ENCODE measurements around the gene THOC1. TPM values are rescaled to one million over a fixed set of nuclear protein-coding genes. Genes with fewer than 3 reads are reported as not detected.

Gene THOC1
- total RNA-seq, 1 donor from 2014 or later, result 241 TPM

DNA sequence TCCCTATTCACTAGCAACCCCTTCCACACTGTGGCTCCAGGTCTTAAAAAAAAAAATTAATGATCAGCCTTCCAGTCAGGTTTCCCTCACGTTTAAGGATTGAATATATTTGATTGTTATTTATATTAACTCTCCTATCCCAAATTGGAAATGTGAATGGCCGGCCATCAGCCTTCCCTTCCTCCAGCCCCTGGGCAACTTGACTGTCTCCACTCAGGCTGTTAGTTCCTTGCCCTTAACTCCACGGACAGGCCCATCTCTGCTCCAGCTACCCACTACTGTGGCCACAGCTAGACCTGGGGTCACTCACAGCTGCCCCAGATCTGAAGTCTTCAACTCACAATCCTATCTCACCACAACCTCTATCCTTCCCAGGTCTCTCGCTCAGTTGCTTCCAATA, 39.9 kb downstream of the THOC1 start:
- Histone ChIP-seq H2AFZ (replicated peaks) (no peak overlapping the region), H3K4me3 (no peak overlapping the region), H3K79me2 (ENCODE audit: low read depth) (no peaks in the 10 kb centered on the region), H4K20me1 (ENCODE audit: low read depth) (no peaks in the 10 kb centered on the region), H3K27ac (no peak overlapping the region), H3K27me3 (no peaks in the 10 kb centered on the region), H3K36me3 (peaks cover 20% of the 10 kb centered on the region), H3K9ac (no peak overlapping the region), H3K4me2 (no peak overlapping the region), H3F3A (ENCODE audit: low read depth) (no peaks in the 10 kb centered on the region), H3K9me3 (ENCODE audit: low read depth) (no peaks in the 10 kb centered on the region), H3K4me1 (no peaks in the 10 kb centered on the region)
- peaks cover 36% of the 10 kb centered on the region for H3K36me3 Mint-ChIP-seq
- no peak for DNase-seq (ENCODE audit: low spot score)
- no peaks in the 10 kb centered on the region for H3K4me1 Mint-ChIP-seq
- H3K4me3 Mint-ChIP-seq, result peak overlapping the region; percentile 2
- H3K27ac Mint-ChIP-seq, result no peak overlapping the region
- H3K27me3 Mint-ChIP-seq (ENCODE audit: insufficient read depth, low read depth), result no peaks in the 10 kb centered on the region
- TF ChIP-seq EZH2phosphoT487 (IDR thresholded peaks at IDR 0.05) (no peak), EZH2 (IDR thresholded peaks at IDR 0.05) (no peak)
- TF ChIP-seq, protein P1, sequence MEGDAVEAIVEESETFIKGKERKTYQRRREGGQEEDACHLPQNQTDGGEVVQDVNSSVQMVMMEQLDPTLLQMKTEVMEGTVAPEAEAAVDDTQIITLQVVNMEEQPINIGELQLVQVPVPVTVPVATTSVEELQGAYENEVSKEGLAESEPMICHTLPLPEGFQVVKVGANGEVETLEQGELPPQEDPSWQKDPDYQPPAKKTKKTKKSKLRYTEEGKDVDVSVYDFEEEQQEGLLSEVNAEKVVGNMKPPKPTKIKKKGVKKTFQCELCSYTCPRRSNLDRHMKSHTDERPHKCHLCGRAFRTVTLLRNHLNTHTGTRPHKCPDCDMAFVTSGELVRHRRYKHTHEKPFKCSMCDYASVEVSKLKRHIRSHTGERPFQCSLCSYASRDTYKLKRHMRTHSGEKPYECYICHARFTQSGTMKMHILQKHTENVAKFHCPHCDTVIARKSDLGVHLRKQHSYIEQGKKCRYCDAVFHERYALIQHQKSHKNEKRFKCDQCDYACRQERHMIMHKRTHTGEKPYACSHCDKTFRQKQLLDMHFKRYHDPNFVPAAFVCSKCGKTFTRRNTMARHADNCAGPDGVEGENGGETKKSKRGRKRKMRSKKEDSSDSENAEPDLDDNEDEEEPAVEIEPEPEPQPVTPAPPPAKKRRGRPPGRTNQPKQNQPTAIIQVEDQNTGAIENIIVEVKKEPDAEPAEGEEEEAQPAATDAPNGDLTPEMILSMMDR (IDR thresholded peaks at IDR 0.05), result no peak
- H3K9me3 Mint-ChIP-seq, result no peaks in the 10 kb centered on the region

DNA sequence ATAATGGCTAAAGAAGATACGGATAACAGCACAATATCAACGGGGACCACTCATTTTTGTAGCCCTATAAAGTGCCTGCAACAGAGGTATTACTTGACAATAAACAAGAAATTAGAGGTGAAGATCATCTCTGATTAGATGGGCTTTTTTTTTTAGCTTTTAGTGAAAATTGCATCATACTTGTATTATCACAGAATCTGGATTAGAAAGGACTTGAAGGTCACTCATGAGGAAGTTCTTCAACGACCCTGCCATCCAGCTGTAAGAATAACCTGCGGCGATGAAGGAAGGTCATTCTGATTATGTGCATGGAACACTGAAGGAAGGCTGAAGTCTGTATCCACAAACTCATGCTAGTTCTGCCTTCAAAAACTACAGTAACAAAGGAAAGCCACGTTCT, 40.5 kb downstream of the THOC1 start:
- no peaks in the 10 kb centered on the region for H3K4me1 Mint-ChIP-seq

DNA sequence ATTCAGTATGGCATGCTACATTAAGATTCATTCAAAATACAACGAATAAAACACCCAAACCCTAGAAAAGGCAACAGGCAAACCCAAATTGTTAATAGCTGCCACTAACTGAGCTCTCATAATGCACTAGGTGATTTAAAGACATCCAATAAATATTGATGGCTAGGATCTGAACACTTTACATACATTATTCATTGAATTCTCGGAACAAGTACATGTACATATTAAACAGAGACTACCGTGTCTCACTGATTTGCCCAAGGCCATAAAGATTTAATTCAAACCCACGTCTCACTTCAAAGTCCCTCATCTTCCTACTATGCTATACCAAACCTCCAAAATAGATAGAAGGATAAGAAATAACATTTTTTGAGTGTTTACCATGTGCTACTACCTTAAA, 42.1 kb downstream of the THOC1 start:
- TF ChIP-seq EZH2 (IDR thresholded peaks at IDR 0.05) (no peak), EZH2phosphoT487 (IDR thresholded peaks at IDR 0.05) (no peak)
- H2AFZ ChIP-seq (replicated peaks), result no peak overlapping the region
- peaks cover 37% of the 10 kb centered on the region for H3K36me3 ChIP-seq
- no peaks in the 10 kb centered on the region for H3K9me3 Mint-ChIP-seq
- H3K27me3 Mint-ChIP-seq (ENCODE audit: insufficient read depth, low read depth), result no peaks in the 10 kb centered on the region
- no peak overlapping the region for H3K4me2 ChIP-seq
- H3K4me3 ChIP-seq, result no peak overlapping the region
- DNase-seq (ENCODE audit: low spot score), result no peak
- no peaks in the 10 kb centered on the region for H4K20me1 ChIP-seq (ENCODE audit: low read depth)
- no peaks in the 10 kb centered on the region for H3K4me1 ChIP-seq
- H3K4me1 Mint-ChIP-seq, result no peaks in the 10 kb centered on the region
- no peak overlapping the region for H3K4me3 Mint-ChIP-seq
- no peaks in the 10 kb centered on the region for H3K79me2 ChIP-seq (ENCODE audit: low read depth)
- H3F3A ChIP-seq (ENCODE audit: low read depth), result no peaks in the 10 kb centered on the region
- no peak overlapping the region for H3K27ac Mint-ChIP-seq
- H3K27ac ChIP-seq, result no peak overlapping the region
- H3K9me3 ChIP-seq (ENCODE audit: low read depth), result no peaks in the 10 kb centered on the region
- peaks cover 48% of the 10 kb centered on the region for H3K36me3 Mint-ChIP-seq
- no peaks in the 10 kb centered on the region for H3K27me3 ChIP-seq
- H3K9ac ChIP-seq, result no peak overlapping the region

More for the DNA sequence above, 40.5 kb downstream of the THOC1 start:
- H3K36me3 ChIP-seq, result peaks cover 25% of the 10 kb centered on the region
- Mint-ChIP-seq H3K27ac (no peak overlapping the region), H3K9me3 (no peaks in the 10 kb centered on the region), H3K36me3 (peaks cover 41% of the 10 kb centered on the region), H3K27me3 (ENCODE audit: insufficient read depth, low read depth) (no peaks in the 10 kb centered on the region), H3K4me3 (no peak overlapping the region)
- H3K9me3 ChIP-seq (ENCODE audit: low read depth), result no peaks in the 10 kb centered on the region
- DNase-seq (ENCODE audit: low spot score), result no peak
- no peak overlapping the region for H3K9ac ChIP-seq
- no peak overlapping the region for H3K27ac ChIP-seq
- H3K27me3 ChIP-seq, result no peaks in the 10 kb centered on the region
- H3K4me3 ChIP-seq, result no peak overlapping the region
- no peaks in the 10 kb centered on the region for H4K20me1 ChIP-seq (ENCODE audit: low read depth)
- H3K4me2 ChIP-seq, result no peak overlapping the region
- H3F3A ChIP-seq (ENCODE audit: low read depth), result no peaks in the 10 kb centered on the region
- no peaks in the 10 kb centered on the region for H3K79me2 ChIP-seq (ENCODE audit: low read depth)
- TF ChIP-seq EZH2 (IDR thresholded peaks at IDR 0.05), result no peak
- H3K4me1 ChIP-seq, result no peaks in the 10 kb centered on the region
- no peak overlapping the region for H2AFZ ChIP-seq (replicated peaks)

DNA sequence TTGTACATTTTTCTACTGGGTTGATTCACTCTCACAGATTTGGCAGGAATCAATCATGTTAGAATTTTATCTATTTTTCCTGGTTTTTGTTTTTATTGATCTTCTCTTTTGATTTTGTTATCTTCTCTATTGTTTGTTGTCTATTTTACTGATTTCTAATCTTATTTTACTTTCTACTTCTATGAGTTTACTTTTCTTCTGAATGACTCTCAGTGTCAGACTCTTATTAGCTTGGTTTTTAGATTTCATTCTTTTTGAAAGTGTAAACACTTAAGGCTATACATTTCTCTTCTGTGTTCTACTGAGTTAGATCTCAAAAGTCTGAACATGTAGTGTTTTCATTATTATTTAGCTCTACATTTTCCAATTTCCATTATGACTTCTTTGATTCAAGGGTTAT, 47.1 kb downstream of the THOC1 start:
- H3K27ac ChIP-seq, result no peak overlapping the region
- Mint-ChIP-seq H3K4me3 (no peak overlapping the region), H3K9me3 (no peaks in the 10 kb centered on the region), H3K36me3 (peaks cover 52% of the 10 kb centered on the region), H3K27ac (no peak overlapping the region), H3K4me1 (peaks cover 6% of the 10 kb centered on the region), H3K27me3 (ENCODE audit: insufficient read depth, low read depth) (no peaks in the 10 kb centered on the region)
- no peak overlapping the region for H3K4me3 ChIP-seq
- H3K9me3 ChIP-seq (ENCODE audit: low read depth), result no peaks in the 10 kb centered on the region
- TF ChIP-seq EZH2phosphoT487 (IDR thresholded peaks at IDR 0.05) (no peak), EZH2 (IDR thresholded peaks at IDR 0.05) (no peak)
- H2AFZ ChIP-seq (replicated peaks), result no peak overlapping the region
- peaks cover 13% of the 10 kb centered on the region for H3F3A ChIP-seq (ENCODE audit: low read depth)
- peaks cover 55% of the 10 kb centered on the region for H3K36me3 ChIP-seq
- H3K9ac ChIP-seq, result no peak overlapping the region
- H3K4me2 ChIP-seq, result no peak overlapping the region
- peaks cover 10% of the 10 kb centered on the region for H4K20me1 ChIP-seq (ENCODE audit: low read depth)
- no peaks in the 10 kb centered on the region for H3K27me3 ChIP-seq
- H3K79me2 ChIP-seq (ENCODE audit: low read depth), result no peaks in the 10 kb centered on the region
- no peak for DNase-seq (ENCODE audit: low spot score)
- H3K4me1 ChIP-seq, result no peaks in the 10 kb centered on the region
